ENCODE results near the gene SURF1.
"Not testable (repeated sequence)": the region's sequence is repeated elsewhere in the genome, so short reads cannot be mapped to it uniquely, and the experiment has no call there.

The SURF1 gene

DNA sequence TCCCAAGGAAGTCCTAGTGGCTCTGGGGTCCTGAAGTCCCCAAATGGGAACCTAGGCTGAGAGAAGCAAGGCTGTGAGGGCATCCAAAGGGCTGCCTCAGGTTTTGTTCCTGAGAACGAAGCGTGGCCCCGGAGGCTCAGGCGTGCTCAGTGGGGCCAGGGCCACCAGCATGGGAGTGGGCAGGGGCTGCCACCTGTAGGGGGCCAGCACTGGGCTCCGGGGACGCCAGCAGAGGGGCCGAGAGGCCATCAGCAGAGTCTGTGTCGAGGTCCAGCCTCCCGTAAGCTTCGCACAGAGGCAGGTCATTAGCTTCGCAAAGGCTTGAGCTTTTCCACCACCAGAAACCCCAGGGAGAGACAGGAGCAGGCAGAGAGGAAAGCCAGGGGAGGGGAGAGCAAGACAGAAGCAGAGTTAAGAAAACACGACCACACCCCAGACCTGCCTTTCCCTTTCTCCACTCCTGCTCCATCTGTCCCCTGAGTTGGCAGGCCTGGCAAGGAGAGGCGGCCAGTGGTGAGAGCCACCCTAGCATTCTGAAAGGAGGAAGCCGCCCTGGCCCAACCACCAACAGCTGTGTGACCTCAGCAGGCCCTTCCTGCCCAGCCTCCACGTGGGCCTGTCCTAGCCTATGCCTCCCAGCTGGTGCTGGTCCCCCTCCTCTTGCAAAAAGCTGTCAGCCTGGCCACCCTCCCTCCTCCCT is 14.8 kb downstream of the SURF1 start:
- no peak for DNase-seq (ENCODE audit: low spot score)
- TF ChIP-seq, protein P1, sequence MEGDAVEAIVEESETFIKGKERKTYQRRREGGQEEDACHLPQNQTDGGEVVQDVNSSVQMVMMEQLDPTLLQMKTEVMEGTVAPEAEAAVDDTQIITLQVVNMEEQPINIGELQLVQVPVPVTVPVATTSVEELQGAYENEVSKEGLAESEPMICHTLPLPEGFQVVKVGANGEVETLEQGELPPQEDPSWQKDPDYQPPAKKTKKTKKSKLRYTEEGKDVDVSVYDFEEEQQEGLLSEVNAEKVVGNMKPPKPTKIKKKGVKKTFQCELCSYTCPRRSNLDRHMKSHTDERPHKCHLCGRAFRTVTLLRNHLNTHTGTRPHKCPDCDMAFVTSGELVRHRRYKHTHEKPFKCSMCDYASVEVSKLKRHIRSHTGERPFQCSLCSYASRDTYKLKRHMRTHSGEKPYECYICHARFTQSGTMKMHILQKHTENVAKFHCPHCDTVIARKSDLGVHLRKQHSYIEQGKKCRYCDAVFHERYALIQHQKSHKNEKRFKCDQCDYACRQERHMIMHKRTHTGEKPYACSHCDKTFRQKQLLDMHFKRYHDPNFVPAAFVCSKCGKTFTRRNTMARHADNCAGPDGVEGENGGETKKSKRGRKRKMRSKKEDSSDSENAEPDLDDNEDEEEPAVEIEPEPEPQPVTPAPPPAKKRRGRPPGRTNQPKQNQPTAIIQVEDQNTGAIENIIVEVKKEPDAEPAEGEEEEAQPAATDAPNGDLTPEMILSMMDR (IDR thresholded peaks at IDR 0.05; ENCODE audit: extremely low read depth, missing control alignments): no peak

DNA sequence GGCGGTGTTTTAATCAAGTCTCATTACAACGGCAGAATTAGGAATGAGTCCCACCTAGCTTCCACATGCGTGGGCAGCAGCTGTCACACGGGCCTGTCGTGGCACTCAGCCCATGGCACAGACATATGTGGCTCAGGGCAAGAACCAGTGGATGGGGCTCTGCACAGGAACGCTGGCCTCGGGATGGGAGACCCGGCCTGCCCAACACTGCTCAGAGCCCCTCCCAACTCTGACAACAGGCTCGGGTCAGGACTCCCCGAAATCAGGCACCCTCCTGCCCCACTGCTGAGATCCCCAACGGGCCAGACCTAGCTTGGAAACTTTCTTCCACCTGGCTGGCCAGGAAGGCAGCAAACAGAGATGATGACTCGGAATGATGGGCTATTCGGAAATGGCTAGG is 15.4 kb downstream of the SURF1 start:
- TF ChIP-seq, protein P1 (IDR thresholded peaks at IDR 0.05; ENCODE audit: extremely low read depth, missing control alignments): no peak
- DNase-seq (ENCODE audit: low spot score): no peak

DNA sequence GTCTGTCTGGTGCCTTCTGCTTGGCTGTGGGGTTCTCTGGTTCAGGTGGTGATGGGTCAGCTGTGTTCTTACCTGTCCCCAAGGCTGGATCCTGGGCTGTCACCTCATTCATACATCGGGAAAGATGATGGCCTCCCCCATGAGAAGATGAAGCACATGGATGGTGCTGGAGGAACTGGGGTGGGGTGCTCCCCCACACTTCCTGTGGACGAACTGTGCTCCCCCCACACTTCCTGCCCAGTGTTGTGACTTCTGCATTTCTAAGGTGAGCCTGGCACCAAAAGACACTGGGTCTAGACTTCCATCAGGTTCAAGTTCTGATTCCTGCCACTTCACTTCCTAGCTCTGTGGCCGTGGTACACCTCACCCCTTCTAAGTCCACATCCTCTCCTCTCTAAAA is 16.0 kb downstream of the SURF1 start:
- DNase-seq (ENCODE audit: low spot score): no peak
- TF ChIP-seq, protein P1 (IDR thresholded peaks at IDR 0.05; ENCODE audit: extremely low read depth, missing control alignments): no peak

DNA sequence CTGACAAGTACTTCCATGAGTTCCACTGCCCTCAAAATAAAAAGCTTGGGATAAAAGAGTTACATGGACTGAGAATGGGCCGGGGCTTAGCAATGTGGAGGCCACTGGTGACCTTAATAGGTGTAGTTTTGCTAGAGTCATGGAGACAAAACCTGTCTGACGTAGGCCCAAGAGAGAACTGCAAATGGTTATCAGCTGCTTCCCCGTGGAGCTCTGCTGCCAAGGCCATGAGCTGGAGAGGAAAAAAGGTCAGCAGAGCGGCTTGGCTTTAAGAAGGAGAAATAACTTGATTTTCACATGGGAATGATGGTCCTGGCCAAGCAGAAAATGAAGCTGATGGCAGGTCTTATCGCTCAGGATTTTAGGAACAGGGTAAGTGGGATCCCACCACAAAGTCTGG is 16.6 kb downstream of the SURF1 start:
- no peak for DNase-seq (ENCODE audit: low spot score)
- TF ChIP-seq, protein P1 (IDR thresholded peaks at IDR 0.05; ENCODE audit: extremely low read depth, missing control alignments): no peak

DNA sequence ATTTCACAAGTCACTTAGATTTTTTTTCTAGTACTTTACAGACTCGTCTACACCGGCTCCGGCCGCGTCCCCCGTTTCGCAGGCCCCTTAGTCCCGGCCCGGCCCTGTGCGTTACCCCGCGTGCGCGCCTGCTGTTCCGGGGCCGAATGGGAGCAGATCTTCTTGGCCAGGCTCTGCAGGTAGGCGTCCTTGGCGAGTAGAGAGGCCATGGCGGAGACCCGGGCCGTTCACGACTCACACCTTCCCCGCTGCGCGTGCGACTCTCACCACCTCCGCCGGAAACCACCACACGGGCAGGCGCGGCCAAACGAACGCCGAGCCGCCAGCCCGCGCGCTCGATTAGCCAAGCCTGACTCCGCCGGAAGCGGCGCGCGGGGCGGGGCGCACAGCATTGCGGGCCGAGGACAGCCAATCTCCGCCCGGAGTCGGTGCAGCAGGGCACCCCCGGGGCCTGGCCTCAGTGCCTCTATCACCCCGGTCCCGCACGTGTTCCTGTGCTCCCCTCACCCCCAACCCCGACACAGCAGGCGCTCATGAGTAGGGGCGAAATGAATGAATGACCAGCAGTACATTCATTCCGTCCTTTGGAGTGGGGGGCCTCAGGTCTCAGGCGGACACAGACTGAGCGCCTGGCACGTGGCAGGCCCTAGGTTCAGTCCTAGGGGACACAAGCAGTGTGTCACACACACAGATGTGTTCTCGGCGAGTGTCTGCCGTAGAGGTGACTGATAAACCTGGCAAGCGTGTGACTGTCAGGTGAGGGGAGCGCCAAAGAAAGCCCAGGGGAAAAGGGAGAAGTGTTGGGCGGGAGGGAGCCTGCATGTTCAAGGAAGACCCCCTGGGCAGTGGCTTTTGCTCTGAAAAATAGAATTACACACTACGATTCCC is 20.1 kb downstream of the SURF1 start, which contains the start of gene SURF6:
Gene SURF6, minus strand, starts transcription at position 265 of the 888 bp plus-strand sequence. Its CDS starts 56 bp downstream, at position 209.
- TF ChIP-seq, protein P1 (IDR thresholded peaks at IDR 0.05; ENCODE audit: extremely low read depth, missing control alignments): no peak
- DNase-seq (ENCODE audit: low spot score): peak; percentile 94

DNA sequence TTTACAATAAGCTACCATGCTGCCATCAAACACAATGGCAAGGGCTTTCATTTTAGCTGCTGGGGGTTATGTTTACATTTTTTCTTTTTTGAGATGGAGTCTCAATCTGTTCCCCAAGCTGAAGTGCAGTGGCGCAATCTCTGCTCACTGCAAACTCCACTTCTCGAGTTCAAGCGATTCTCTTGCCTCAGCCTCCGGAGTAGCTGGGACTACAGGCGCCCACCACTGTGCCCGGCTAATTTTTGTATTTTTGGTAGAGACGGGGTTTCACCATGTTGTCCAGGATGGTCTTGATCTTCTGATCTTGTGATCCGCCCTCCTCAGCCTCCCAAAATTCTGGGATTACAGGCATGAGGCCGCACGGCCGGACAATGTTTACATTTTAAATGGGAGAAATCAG is 21.4 kb downstream of the SURF1 start:
- not testable (repeated sequence) for DNase-seq (ENCODE audit: low spot score)

DNA sequence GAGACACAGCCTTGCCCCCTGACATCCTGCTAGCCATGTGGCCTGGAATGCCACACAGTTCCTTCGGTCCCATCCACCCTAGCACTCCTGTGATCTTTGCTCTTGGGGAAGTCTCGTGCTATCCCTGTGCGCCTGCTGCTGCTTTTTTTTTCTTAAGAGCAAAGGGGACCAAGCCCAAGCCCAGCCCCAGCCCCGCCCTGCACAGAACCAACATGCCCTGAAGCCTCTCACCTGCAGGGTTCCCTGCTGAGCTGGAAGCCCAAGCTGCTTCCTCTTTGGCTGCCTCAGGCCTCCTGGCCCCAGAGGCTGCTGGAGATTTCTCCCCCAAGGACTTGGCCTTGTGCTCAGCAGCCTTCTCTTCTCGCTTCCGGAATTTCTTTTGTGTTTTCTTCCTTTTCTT is 22.1 kb downstream of the SURF1 start:
- TF ChIP-seq, protein P1 (IDR thresholded peaks at IDR 0.05; ENCODE audit: extremely low read depth, missing control alignments): no peak
- DNase-seq (ENCODE audit: low spot score): no peak

All from GM20000 (cell line).